ENCODE results near the gene EPB41.

- TF ChIP-seq, protein P1, sequence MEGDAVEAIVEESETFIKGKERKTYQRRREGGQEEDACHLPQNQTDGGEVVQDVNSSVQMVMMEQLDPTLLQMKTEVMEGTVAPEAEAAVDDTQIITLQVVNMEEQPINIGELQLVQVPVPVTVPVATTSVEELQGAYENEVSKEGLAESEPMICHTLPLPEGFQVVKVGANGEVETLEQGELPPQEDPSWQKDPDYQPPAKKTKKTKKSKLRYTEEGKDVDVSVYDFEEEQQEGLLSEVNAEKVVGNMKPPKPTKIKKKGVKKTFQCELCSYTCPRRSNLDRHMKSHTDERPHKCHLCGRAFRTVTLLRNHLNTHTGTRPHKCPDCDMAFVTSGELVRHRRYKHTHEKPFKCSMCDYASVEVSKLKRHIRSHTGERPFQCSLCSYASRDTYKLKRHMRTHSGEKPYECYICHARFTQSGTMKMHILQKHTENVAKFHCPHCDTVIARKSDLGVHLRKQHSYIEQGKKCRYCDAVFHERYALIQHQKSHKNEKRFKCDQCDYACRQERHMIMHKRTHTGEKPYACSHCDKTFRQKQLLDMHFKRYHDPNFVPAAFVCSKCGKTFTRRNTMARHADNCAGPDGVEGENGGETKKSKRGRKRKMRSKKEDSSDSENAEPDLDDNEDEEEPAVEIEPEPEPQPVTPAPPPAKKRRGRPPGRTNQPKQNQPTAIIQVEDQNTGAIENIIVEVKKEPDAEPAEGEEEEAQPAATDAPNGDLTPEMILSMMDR (IDR thresholded peaks at IDR 0.05; ENCODE audit: low read depth, low read length), result peak; percentile 59
- TF ChIP-seq MYC (IDR thresholded peaks at IDR 0.05; ENCODE audit: low read depth, low read length), result no peak
These were observed 206.6 kb downstream of the EPB41 start for GRCh38 chr1:29120947-29121485.
